ENCODE data around the gene PTGER1. TPM values are rescaled to one million over a fixed set of nuclear protein-coding genes. Genes with fewer than 3 reads are reported as not detected.

The PTGER1 gene
- total and polyA plus RNA-seq, 10 of the 15 experiments (the other 5 are each of a cell fraction or from before 2014, with no cell fraction given): not detected

- WGBS (ENCODE audit: insufficient coverage, insufficient replicate concordance, low lambda C conversion rate, missing lambda C conversion rate): 38% methylated on average over 4 of the region's 4 CpGs
- Histone ChIP-seq H3K4me3 (no peak overlapping the region), H3K9me3 (replicated peaks; ENCODE audit: control insufficient read depth, insufficient read depth, low read length) (no peaks in the 10 kb centered on the region), H3K27me3 (replicated peaks in 1 of 2; ENCODE audit: control insufficient read depth in 2 of 2, insufficient read depth in 2 of 2, low read length in 1 of 2) (no peaks in the 10 kb centered on the region), H3K36me3 (ENCODE audit: control insufficient read depth in 2 of 2, insufficient read depth in 2 of 2, low read length in 1 of 2) (no peaks in the 10 kb centered on the region), H3K9ac (ENCODE audit: control insufficient read depth, insufficient read depth, low read length) (no peak overlapping the region), H2AFZ (ENCODE audit: control insufficient read depth, low read depth, low read length) (no peak overlapping the region), H3K4me1 (ENCODE audit: control insufficient read depth, insufficient read depth, low read length) (peaks cover 13% of the 10 kb centered on the region), H4K20me1 (ENCODE audit: control insufficient read depth, insufficient read depth) (no peaks in the 10 kb centered on the region), H3K4me2 (ENCODE audit: control insufficient read depth, insufficient read depth) (no peak overlapping the region), H3K27ac (ENCODE audit: control insufficient read depth, insufficient read depth) (no peak overlapping the region), H3K79me2 (ENCODE audit: control insufficient read depth, insufficient read depth, low read length) (peaks cover 9% of the 10 kb centered on the region)
- ChIA-PET RAD21 (ENCODE audit: unreplicated experiment) (interaction anchor here (1.2 to 1.6 kb wide), 2 partner anchors 9 to 23 kb away, joined by 3 read pairs; partner anchors contain the start of gene DDX39A), POLR2A (interaction anchor here (0.6 to 1.0 kb wide), 5 partner anchors 9 to 695 kb away, joined by 3 to 7 read pairs (median 4); partner anchors contain the start of gene DDX39A), CTCF (interaction anchor here (0.6 to 5.4 kb wide), 3 partner anchors 9 to 58 kb away, joined by 3 to 37 read pairs (median 5); partner anchors contain the start of gene DDX39A), SMC1A (ENCODE audit: uncharacterized antibody, unreplicated experiment) (interaction anchor here (0.9 to 2.8 kb wide), 2 partner anchors 9 to 52 kb away, joined by 3 to 13 read pairs; no protein-coding TSS in a partner anchor)
- TF ChIP-seq DPF2 (IDR thresholded peaks at IDR 0.05) (no peak), RCOR1 (conservative IDR thresholded peaks at IDR 0.05; ENCODE audit: low read depth, low read length) (no peak), SIX5 (IDR thresholded peaks at IDR 0.05; ENCODE audit: low read depth, low read length, severe bottlenecking) (no peak), RAD51 (IDR thresholded peaks at IDR 0.05) (no peak), RFX5 (IDR thresholded peaks at IDR 0.05; ENCODE audit: low read depth, low read length) (no peak), TBL1XR1 (IDR thresholded peaks at IDR 0.05; ENCODE audit: low read depth, low read length) (no peak), SUZ12 (IDR thresholded peaks at IDR 0.05; ENCODE audit: unreplicated experiment) (no peak), ZNF622 (IDR thresholded peaks at IDR 0.05) (no peak), TCF12 (IDR thresholded peaks at IDR 0.05; ENCODE audit: low read depth, low read length) (no peak), CHD2 (IDR thresholded peaks at IDR 0.05; ENCODE audit: borderline replicate concordance, low read depth, low read length) (no peak), CHD1 (IDR thresholded peaks at IDR 0.05; ENCODE audit: low read depth, low read length) (no peak), MTA2 (IDR thresholded peaks at IDR 0.05; ENCODE audit: low read depth) (no peak), ZBTB33 (IDR thresholded peaks at IDR 0.05) (no peak)
- no peak for FAIRE-seq
- no peak for DNase-seq (ENCODE audit: low read depth, low spot score)
- BruUV-seq (replicated peaks): no TSS peak
- no peak for ATAC-seq
- intact Hi-C loops (cut with micrococcal nuclease; ENCODE audit: unreplicated experiment) (no loop called here), in situ Hi-C loops (cut with MboI) (no loop called here)
Measured at GRCh38 chr19:14428882-14429416, 46.2 kb downstream of the PTGER1 start.

Data from GM12878 (cell line).